ENCODE measurements around the gene NOPCHAP1.

- TF ChIP-seq CTCF (conservative IDR thresholded peaks at IDR 0.05; ENCODE audit: low read length) (peak; percentile 64), EZH2phosphoT487 (IDR thresholded peaks at IDR 0.05; ENCODE audit: borderline replicate concordance, low read depth, low read length) (no peak)
Observed at GRCh38 chr12:104958805-104959334, 27.2 kb upstream of the NOPCHAP1 start.

Measured in OCI-LY7 (cell line).